ENCODE measurements around the gene RAD51D.
"Not testable (repeated sequence)": the region's sequence is repeated elsewhere in the genome, so short reads cannot be mapped to it uniquely, and the experiment has no call there.

The RAD51D gene

DNA sequence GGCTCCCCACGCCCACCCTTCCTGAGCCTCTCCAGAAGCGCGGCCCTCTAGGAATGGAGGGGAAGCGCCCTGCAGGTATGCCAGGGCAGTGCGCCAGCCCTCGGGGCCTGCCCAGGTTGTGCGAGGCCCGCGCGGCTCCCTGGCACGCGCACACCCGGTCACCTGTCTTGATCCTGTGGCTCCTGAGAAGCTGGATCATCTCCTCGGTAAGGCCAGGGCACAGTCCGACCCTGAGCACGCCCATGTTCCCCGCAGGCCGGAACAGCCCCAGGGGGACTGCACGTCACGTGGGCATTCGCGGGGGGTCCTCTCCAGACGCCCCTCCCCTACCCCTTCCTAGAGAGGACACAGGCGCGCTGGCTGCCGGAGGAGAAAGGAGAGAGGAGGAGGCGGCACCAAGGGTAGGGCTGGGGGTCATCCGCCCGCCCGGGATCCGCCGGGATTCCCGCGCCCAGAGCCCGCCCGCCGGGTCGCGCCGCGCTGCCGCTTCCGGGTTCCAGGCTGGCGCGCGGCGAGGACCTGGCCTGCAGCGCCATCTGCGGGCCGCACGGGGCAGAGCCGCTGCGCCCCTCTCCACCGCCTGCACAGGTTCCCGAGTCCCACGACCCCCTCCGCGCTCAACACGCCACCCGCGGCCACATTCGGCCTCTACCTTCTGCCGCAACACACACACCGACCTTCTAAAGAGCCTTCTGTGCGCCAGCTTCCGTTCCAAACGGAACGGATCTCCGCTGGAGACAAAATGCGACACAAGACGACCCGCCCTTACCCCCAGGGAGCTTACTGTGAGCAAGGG, at the start of gene RAD51D:
Gene RAD51D, minus strand, starts transcription at position 491 of the 796 bp plus-strand sequence. Its CDS starts 247 bp downstream, at position 244.
- DNase-seq (ENCODE audit: low spot score): peak; percentile 77

DNA sequence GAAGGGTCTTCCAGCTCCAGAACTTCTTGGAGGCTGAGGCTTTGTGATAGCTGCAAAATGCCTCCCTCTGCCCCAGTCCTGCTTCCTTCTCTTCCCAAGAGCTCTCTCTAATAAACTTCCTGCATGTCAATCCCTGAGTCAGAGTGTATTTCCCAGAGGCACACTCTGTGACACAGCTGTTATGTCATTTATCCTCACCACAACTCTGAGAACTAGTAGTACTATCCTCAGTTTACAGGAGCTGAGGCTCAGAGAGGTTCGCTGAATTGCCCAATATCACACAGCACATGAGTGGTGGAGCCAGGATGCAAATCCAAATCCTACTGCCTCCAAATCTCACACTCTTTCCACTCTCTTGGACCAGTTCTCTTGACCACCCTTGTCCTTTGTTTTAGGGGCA, 48.0 kb upstream of the RAD51D start:
- no peak for DNase-seq (ENCODE audit: low spot score)

DNA sequence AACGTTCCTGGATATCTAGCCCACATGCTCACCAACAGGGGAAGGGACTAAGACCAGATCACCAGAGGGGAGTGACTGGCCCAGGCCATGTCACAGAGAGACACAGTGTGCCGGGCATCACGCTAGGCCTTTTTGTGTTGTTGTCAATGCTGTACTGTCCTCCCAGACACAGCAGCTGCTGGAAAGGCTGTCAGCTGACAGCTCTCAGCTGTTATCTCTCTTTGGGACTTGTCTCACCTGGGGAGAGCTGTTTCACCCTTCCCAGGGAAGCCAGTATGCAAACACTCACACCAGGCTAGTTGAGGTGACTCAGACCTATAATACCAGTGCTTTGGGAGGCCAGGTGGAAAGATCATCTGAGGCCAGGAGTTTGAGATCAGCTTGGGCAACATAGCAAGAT, 47.4 kb upstream of the RAD51D start:
- no peak for DNase-seq (ENCODE audit: low spot score)

DNA sequence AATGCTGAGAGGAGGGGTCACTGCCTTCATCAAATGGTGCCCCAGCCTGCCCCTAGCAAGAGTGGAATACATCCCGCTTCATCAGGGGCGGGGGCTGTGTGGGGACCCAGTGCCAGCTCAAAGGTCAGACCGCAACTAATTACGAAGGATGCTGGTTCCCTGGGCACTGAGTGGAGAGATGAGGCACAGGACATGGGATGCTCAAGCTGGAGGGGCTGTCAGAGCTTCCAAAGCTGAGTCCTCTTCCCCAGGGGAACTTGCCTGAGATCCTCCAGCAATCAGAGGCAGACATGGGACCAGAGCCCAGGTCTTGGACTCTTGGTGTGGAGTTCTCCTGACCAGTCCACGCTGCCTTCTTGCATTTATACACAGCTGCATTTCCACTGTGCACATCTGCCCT, 46.9 kb upstream of the RAD51D start:
- no peak for DNase-seq (ENCODE audit: low spot score)

DNA sequence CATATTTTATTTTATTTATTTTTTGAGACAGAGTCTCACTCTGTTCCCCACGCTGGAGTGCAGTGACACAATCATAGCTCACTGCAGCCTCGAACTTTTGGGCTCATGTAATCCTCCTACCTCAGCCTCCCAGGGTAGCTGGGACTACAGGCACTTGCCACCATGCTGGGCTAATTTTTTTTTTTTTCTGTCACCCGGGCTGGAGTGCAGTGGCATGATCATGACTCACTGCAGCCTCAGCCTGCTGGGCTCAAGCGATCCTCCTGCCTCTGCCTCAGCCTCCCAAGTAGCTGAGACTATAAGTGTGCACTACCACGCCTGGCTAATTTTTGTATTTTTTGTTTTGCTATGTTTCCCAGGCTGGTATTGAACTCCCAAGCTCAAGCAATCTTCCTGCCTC, 45.1 kb upstream of the RAD51D start:
- DNase-seq (ENCODE audit: low spot score): no peak

DNA sequence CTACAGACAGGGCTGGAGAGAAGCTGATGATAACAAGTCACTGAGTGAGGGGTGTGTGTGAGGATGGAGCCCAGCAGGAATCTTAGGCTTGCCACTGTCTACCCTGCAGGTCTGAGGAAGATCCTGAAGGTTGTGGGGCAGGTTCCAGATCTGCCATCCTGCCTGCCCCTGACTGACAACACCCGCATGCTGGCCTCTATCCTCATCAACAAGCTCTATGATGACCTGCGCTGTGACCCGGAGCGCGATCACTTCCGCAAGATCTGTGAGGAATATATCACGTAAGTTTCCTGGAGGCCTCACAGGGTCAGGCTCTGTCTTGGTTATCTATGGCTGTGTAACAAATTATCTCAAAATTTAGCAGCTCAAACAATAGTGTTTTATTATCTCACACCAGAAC, 44.2 kb upstream of the RAD51D start:
- no peak for DNase-seq (ENCODE audit: low spot score)

DNA sequence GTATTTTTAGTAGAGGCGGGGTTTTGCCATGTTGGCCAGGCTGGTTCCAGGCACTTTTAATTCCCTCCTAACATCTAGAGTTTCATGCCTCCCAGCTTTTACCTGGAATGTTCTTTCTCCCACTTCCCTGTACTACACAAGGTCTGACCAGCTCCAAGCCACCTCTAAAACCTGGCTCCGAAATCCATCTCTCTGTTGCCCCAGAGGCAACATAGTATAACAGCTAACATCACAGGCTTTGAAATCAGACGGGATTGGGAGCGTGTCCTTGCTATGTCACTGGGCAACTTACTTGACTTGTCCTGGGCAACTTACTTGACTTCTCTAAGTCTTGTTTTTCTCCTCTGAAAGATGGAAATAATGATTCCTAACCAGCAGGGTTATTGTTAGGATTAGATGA, 43.1 kb upstream of the RAD51D start:
- no peak for DNase-seq (ENCODE audit: low spot score)

DNA sequence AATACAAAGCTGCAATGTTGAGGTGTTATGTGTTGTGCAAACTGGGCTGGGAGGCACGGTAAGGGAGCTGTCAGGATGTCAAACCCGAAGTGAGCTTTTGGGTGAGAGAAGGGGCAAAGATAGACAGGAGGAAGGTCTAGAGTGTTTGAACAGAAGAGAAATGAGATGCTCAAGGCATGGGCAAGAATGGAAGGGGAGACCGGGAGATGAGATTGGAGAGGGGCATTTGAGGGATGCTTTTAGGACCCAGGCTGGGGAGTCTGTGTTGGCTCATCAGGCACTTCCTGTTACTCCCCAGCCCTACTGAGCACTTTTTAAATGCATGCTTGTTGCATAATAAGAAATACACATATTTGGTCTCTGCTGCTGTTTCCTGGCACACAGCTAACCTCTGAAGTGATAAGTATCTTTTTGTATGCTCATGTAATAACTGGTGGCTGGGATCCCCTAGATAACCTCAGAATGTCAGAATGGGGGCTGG, 41.7 kb upstream of the RAD51D start:
- DNase-seq (ENCODE audit: low spot score): no peak

DNA sequence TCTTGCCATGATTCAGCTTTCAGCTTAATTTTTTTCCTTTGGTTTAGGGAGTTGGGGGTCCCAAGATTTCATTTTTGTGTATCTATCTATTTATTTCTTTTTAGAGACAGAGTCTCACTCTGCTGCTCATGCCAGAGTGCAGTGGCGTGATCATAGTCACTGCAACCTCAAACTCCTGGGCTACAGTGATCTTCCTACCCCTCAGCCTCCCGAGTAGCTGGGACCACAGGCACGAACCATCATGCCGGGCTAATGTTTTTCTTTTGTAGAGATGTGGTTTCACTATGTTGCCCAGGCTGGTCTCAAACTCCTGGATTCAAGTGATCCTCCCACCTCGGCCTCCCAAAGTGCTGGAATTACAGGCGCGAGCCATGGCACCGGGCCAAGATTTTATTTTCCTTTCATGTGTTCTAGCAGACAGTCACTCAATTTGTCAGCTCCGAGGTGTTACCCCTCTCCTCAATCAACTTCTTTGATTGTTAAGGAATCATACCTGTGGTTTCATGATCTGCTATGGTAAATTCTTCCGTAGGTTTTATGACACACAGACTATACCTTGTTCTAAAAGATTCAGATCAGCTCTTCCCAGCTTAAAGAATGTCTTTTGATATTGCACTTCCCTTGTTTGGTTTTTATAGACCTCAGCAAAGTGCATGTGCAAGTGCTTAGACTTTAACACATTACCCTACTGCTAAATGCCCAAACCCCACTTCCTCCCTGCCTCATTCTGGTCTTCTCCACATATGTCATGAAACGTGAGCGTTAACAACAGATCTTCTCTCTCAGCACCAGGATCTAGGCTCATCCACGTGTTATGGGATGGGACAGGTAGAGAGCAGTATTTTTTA, 40.9 kb upstream of the RAD51D start:
- no peak for DNase-seq (ENCODE audit: low spot score)

DNA sequence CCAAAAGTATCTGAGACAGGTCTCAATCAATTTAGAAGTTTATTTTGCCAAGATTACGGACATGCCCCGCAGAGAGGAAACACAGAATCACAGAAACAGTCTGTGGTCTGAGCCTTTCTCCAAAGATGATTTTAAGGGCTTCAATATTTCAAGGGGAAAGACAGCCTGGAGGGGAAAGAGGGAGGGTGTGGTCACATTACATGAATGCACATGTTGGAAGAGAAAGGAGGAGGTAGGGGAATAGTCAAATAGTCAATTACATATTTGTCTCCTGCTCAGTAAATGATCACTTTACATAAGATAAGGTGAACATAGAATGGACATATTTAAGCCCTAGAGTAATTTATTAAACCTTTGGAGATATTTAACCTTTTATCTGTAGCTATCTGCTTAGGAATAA, 40.3 kb upstream of the RAD51D start:
- DNase-seq (ENCODE audit: low spot score): no peak

DNA sequence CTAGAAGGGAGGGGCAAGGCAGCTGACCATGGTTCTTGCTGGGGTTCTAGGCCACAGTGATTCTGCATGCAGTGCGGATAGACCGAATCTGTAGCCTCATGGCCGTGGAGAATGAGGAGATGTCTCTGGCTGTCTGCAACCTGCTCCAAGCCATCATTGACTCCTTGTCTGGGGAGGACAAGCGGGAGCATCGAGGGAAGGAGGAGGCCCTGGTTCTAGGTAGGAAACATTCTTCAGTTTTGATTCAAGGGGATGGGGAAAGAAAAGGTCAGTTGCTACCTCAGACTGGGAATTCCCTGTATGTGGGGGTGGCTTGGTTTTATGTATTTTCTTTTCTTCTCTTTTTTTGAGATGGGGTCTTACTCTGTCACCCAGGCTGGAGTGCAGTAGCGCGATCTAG, 35.6 kb upstream of the RAD51D start:
- DNase-seq (ENCODE audit: low spot score): no peak

DNA sequence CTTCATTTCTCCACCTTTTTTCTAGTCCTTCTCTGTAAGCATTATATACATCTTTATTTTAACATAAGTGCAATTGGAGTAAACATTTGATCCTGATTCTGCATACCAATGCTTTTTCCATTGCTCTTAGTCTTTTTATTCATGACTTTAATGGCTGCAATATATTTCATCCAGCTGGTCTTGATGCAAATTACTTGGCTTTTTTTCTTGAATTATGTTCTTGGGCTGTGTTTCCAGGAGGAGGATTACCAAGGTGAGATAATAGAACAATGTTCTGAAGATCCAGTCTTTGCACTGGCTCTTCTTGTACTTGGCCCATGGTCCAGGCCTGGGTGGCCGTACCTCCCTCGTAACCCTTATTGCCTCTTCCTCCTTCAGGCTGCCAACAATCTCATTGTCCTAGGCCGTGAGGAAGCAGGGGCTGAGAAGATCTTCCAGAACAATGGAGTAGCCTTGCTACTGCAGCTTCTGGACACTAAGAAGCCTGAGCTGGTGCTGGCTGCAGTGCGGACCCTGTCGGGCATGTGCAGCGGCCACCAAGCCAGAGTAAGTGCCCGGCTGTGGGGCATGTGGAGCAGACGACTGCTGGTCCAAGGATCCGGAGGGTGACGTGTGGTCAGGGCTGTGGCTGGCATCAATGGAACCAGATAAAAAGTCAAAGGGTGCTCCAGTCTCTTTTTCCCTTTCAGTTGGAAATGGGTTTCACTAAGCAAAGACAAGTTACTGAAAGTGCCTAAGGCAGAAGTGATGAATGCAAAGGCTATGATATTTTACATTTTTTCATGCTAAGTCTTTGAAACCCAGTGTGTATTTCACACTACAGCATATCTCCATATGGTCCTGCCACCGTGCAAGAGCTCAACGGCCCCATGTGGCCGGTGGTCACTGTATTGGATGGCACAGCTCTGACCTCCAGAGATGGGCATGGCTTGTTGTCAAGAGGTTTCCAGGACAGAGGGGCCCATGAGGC, 34.8 kb upstream of the RAD51D start:
- DNase-seq (ENCODE audit: low spot score): no peak

DNA sequence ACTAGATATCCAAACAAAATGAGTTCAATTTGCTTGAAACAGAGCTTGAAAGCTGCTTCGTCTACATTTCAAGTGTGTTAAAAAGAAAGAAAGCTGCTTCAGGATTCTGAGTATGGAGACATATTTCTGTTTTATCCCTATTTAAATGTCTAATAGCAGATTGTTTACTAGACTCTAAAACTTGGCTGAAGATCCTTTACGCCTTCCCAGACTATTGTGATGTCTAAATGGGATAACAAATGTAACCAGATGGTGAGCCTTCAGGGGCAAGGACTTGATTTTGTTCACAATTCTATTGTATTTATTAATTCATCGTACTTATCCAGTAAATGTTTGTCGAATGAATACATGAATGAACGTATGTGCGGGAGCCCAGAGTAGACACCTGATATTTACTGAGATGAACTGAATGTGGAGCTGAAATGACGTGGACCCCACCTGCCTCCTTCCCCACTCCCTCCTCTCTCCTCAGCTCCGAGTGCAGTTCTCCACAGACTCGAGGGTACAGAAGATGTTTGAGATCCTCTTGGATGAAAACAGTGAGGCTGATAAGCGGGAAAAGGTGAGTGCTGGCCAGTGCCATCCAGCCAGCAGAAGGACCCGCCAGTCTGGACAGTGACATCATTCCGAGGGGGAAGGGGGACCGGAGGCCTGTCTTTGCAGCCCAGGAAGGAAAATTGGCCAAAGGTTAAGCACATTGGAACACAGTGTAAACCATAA, 32.9 kb upstream of the RAD51D start:
- no peak for DNase-seq (ENCODE audit: low spot score)

DNA sequence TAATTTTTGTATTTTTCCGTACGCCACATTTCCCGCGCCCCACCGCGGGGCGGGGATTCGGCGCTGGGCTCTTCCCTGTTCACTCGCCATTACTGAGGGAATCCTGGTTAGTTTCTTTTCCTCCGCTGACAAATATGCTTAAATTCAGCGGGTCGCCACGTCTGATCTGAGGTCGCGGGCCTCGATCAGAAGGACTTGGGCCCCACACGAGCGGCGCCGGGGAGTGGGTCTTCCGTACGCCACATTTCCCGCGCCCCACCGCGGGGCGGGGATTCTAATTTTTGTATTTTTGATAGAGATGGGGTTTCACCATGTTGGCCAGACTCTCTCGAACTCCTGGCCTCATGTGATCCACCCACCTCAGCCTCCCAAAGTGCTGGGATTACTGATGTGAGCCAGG, 31.4 kb upstream of the RAD51D start:
- DNase-seq (ENCODE audit: low spot score): not testable (repeated sequence)

DNA sequence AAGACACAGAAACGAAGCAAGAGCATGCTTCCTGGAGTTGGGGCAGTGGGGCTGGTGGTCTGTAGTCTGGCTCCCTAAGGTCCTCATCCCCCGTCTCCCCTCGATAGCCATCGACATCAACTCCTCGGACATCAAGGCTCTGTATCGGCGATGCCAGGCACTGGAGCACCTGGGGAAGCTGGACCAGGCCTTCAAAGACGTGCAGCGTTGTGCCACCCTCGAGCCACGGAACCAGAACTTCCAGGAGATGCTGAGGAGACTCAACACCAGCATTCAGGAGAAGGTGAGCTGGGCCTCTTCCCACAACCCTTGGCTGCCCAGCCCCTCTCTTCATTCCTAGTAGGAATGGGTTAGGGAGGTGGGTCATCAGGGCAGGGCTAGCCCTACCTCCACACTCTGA, 30.3 kb upstream of the RAD51D start:
- DNase-seq (ENCODE audit: low spot score): no peak

DNA sequence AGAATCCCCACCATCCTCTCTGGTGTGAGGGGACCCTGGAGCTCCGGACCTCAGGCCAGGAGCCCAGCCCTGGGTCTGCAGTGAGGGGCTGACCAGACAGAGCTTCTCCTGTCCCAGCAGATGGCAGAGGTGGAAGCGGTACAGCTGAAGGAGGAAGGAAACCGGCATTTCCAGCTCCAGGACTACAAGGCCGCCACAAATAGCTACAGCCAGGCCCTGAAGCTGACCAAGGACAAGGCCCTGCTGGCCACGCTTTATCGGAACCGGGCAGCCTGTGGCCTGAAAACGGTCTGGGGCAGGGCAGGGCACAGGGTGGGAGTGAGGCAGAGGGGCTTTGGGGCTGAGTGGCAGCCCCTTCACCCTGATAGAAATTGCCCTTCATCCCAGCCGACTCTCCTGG, 28.5 kb upstream of the RAD51D start:
- no peak for DNase-seq (ENCODE audit: low spot score)

DNA sequence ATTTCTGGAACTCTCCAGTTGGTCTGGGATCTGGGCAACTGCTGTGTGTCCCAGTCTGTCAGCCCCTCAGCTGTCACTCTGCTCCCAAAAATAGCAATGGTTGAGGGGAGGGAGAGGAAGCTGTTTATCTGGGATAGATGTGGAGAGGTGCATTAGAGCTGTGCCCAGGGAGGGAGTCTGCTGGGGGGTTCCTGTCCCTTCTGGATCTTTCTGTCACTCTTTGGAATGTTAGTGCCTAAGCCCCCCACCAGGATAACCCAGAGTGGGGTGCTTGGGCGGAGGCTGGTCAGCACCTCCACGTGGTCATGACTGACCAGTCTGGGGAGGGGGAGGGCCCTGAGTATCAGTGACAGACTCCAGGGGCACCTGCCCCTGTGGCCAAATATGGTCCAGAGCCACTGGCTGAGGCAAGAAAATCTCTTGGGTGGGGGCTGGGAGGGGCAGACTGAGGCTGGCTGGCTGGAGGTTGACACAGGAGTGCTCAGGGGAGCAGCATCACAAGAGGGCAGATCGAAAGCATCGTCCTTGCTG, 27.8 kb upstream of the RAD51D start, which contains the start of gene UNC45B:
Gene UNC45B, plus strand, starts transcription at position 443 of the 531 bp plus-strand sequence. CDS start 447 bp downstream, outside the sequence.
- no peak for DNase-seq (ENCODE audit: low spot score)

DNA sequence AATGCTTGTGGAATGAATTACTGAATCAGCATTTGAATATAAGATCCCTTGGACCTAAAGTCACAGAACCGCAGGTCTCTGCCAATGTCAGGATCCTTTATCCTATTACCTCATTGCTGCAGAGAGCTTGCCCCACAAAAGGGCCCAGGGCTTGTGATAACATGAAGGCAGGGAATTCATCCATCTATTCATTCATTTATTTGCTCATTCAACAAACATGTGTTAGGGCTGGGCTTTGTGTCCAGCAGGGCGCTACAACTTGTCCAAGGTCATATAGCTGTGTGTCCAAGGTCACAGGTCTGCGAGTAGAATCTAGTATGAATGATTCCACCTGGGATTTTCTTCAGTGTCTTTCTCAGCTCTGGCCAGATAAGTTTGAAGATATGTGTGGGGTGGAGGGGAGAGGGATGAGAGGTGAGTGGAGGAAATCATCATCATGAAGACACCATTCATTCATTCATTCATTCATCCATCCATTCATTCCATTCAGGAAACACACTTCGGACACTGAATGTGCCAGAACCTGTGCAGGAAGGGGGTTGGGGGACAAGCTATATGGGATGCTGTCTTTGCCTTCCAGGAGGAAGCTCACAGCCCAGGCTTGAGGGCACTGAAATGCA, 26.7 kb upstream of the RAD51D start:
- DNase-seq (ENCODE audit: low spot score): no peak

DNA sequence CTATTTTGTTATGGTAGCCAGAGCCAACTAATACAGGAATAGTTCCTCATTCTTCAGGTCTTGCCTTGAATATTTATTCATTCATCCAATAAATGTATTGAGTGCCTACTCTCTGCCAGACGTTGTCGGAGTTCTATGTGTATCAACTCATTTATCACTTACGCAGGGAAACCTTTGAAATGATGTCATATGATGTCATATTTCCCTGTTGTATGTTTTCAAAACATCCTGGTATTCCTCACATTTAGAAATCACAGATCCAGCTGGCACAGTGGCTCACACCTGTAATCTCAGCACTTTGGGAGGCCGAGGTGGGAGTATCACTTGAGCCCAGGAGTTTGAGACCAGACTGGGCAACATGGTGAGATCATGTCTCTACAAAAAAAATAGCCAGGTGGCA, 25.2 kb upstream of the RAD51D start:
- no peak for DNase-seq (ENCODE audit: low spot score)

DNA sequence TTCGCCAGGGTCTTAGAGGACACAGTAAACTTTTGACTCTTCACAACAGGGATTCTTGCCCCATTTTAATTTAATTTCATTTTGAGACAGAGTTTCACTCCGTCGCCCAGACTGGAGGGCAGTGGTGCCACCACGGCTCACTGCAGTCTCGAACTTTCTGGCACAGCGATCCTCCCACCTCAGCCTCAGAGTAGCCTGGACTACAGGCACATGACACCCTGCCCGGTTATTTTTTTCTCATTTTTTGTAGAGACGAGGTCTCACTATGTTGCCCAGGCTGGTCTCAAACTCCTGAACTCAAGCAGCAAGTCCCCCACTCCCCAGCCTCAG, 22.8 kb upstream of the RAD51D start:
- no peak for DNase-seq (ENCODE audit: low spot score)
